ENCODE results near the gene DAPK1. TPM values are rescaled to one million over a fixed set of nuclear protein-coding genes. Genes with fewer than 3 reads are reported as not detected.

Gene DAPK1
- total RNA-seq, 2 donors from 2014 or later, result 39.1 to 40.6 TPM

DNA sequence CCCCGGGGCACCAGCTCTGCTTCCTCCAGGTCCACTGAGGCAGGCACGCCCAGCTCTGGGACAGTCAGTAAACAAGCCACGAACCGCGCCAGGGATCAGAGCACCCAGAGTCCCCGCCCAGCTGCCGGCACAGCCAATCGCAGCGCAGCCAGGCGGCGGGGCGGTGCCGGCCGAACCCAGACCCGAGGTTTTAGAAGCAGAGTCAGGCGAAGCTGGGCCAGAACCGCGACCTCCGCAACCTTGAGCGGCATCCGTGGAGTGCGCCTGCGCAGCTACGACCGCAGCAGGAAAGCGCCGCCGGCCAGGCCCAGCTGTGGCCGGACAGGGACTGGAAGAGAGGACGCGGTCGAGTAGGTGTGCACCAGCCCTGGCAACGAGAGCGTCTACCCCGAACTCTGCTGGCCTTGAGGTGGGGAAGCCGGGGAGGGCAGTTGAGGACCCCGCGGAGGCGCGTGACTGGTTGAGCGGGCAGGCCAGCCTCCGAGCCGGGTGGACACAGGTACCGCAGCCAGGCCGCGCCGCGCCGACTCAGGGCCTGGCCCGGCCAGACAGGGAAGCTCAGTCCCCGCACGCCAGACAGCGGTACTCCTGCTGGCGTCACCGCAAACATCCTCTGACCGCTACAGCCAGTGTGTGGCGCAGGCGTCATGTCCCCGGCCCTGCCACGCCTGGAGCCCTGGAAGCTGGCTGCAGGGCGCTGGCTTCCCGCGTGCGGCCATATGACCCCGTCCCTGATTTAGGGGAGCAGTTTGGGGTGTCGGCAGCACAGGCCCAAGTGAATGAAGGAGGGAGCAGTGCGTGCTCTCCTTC is 228.4 kb downstream of the DAPK1 start, which contains the start of gene CTSL:
Gene CTSL, plus strand, starts transcription at position 220 of the 810 bp plus-strand sequence. CDS start 1,485 bp downstream, outside the sequence.
- peak within 1 kb of the TSS; percentile 90 to 91 for H3K27ac ChIP-seq
- peak within 1 kb of the TSS; percentile 87 for H3K4me3 ChIP-seq
- H3K27me3 ChIP-seq (replicated peaks; ENCODE audit: insufficient read depth), result no peaks in the 10 kb centered on the region
- TF ChIP-seq, protein P1, sequence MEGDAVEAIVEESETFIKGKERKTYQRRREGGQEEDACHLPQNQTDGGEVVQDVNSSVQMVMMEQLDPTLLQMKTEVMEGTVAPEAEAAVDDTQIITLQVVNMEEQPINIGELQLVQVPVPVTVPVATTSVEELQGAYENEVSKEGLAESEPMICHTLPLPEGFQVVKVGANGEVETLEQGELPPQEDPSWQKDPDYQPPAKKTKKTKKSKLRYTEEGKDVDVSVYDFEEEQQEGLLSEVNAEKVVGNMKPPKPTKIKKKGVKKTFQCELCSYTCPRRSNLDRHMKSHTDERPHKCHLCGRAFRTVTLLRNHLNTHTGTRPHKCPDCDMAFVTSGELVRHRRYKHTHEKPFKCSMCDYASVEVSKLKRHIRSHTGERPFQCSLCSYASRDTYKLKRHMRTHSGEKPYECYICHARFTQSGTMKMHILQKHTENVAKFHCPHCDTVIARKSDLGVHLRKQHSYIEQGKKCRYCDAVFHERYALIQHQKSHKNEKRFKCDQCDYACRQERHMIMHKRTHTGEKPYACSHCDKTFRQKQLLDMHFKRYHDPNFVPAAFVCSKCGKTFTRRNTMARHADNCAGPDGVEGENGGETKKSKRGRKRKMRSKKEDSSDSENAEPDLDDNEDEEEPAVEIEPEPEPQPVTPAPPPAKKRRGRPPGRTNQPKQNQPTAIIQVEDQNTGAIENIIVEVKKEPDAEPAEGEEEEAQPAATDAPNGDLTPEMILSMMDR (IDR thresholded peaks at IDR 0.05), result no peak
- DNase-seq (ENCODE audit: low spot score) (peak; percentile 71), ATAC-seq (ENCODE audit: insufficient number of reproducible peaks, low FRiP score, low read depth) (peak; percentile 81)
- H3K36me3 ChIP-seq, result peaks cover 18% of the 10 kb centered on the region
- H3K4me1 ChIP-seq (ENCODE audit: control insufficient read depth in 1 of 2, low read depth in 2 of 2), result peaks cover 13 to 26% of the 10 kb centered on the region in 2 donors
- no peaks in the 10 kb centered on the region for H3K9me3 ChIP-seq

DNA sequence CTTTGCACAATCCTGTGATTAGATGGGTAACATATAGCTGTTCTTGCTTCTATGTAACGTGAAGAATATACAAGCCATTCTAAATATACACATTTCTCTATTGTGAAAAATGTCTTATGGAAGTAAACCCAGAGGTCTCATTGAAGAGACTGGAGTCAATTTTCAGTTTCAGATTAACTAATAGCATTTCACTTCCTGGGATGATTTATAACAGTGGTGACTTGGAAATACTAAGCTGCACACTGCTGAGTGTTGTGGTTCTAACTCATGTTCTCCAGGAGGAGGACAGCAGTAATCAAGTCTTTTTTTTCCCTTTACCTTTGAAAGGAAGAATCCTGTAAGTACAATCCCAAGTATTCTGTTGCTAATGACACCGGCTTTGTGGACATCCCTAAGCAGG is 231.6 kb downstream of the DAPK1 start:
- no peak for ATAC-seq (ENCODE audit: insufficient number of reproducible peaks, low FRiP score, low read depth)
- no peak for DNase-seq (ENCODE audit: low spot score)
- H3K4me3 ChIP-seq, result no peak overlapping the region
- TF ChIP-seq, protein P1 (IDR thresholded peaks at IDR 0.05), result no peak
- peaks cover 23% of the 10 kb centered on the region for H3K36me3 ChIP-seq
- no peaks in the 10 kb centered on the region for H3K27me3 ChIP-seq (replicated peaks; ENCODE audit: insufficient read depth)
- peaks cover 13 to 26% of the 10 kb centered on the region in 2 donors for H3K4me1 ChIP-seq (ENCODE audit: control insufficient read depth in 1 of 2, low read depth in 2 of 2)
- no peaks in the 10 kb centered on the region for H3K9me3 ChIP-seq
- no peak overlapping the region for H3K27ac ChIP-seq

DNA sequence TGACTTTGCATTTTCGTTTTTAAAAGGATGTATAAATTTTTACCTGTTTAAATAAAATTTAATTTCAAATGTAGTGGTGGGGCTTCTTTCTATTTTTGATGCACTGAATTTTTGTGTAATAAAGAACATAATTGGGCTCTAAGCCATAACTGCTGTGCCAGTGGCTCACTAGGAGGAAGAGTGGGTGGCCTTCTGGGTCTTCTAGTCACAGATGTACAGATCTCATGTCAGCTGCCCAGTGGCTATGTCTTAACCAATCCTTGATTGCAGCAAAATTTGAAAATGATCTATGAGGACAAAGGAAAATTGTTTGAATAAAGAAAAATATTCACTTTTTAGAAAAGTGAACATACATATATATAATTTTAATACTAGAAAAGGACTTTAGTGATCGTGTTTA is 233.7 kb downstream of the DAPK1 start:
- H3K36me3 ChIP-seq, result peaks cover 23% of the 10 kb centered on the region
- H3K27me3 ChIP-seq (replicated peaks; ENCODE audit: insufficient read depth), result no peaks in the 10 kb centered on the region
- TF ChIP-seq, protein P1 (IDR thresholded peaks at IDR 0.05), result no peak
- no peak overlapping the region for H3K4me3 ChIP-seq
- H3K27ac ChIP-seq, result no peak overlapping the region
- H3K4me1 ChIP-seq (ENCODE audit: control insufficient read depth in 1 of 2, low read depth in 2 of 2), result peaks cover 10 to 26% of the 10 kb centered on the region in 2 donors
- no peak for DNase-seq (ENCODE audit: low spot score)
- no peak for ATAC-seq (ENCODE audit: insufficient number of reproducible peaks, low FRiP score, low read depth)
- H3K9me3 ChIP-seq, result no peaks in the 10 kb centered on the region

DNA sequence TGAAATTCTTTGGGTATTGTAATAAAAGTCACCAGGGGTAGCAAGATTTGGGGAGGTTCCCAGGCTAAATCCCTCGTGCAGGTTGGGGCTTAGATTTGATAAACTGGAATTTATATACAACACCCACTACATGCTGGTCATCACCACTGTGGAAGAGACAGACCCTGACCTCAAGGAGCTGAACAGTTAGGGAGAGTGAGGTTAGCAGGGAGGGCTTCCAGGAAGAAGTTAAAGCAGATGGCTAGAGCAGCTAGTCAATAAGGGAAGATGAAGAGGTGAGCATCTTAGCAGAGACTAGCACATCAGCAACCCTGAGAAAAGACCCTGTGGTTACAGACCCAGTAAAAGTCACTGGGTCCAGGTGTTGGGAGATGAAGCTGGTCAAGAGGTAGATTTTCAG is 234.7 kb downstream of the DAPK1 start:
- Histone ChIP-seq H3K36me3 (peaks cover 23% of the 10 kb centered on the region), H3K4me1 (ENCODE audit: control insufficient read depth in 1 of 2, low read depth in 2 of 2) (peaks cover 5 to 22% of the 10 kb centered on the region in 2 donors), H3K27ac (no peak overlapping the region), H3K9me3 (no peaks in the 10 kb centered on the region), H3K4me3 (no peak overlapping the region), H3K27me3 (replicated peaks; ENCODE audit: insufficient read depth) (no peaks in the 10 kb centered on the region)
- TF ChIP-seq, protein P1 (IDR thresholded peaks at IDR 0.05), result no peak
- DNase-seq (ENCODE audit: low spot score), result no peak
- ATAC-seq (ENCODE audit: insufficient number of reproducible peaks, low FRiP score, low read depth), result no peak

DNA sequence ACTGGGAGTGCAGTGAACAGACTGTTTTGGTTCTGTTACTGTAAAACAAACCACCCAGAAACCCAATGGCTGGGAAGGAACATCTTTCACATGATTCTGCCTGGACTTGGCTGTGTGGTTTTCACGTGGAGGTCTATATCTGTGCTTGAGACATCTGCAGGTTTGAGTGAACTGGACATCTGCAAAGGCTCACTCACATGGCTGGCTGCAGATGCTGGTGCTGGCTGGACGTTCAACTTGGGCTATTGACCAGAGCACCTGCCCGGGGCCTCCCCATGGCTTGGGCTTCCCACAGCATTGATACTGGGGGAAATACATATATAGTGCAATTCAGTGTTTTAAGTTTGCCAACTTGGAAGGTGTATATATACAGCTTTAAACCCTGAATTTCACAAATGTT is 235.1 kb downstream of the DAPK1 start:
- H3K36me3 ChIP-seq, result peaks cover 23% of the 10 kb centered on the region
- no peaks in the 10 kb centered on the region for H3K9me3 ChIP-seq
- H3K4me3 ChIP-seq, result no peak overlapping the region
- H3K4me1 ChIP-seq (ENCODE audit: control insufficient read depth in 1 of 2, low read depth in 2 of 2), result peaks cover 3 to 18% of the 10 kb centered on the region in 2 donors
- no peak for ATAC-seq (ENCODE audit: insufficient number of reproducible peaks, low FRiP score, low read depth)
- TF ChIP-seq, protein P1 (IDR thresholded peaks at IDR 0.05), result no peak
- no peaks in the 10 kb centered on the region for H3K27me3 ChIP-seq (replicated peaks; ENCODE audit: insufficient read depth)
- no peak for DNase-seq (ENCODE audit: low spot score)
- no peak overlapping the region for H3K27ac ChIP-seq
